OCI-LY7 (cell line): ENCODE data around the gene HMX3. TPM values are rescaled to one million over a fixed set of nuclear protein-coding genes. Genes with fewer than 3 reads are reported as not detected.

ENCODE experiments used
- BruUV-seq: library from RNA; stranded (reverse); fragments of 400-500 nt; replicated peaks from 2 replicates; lab custom pipeline; 2021; lab: Mats Ljungman, UMichigan
- CTCF ChIA-PET: fragments of 300-600 bp; sonication (Branson Sonifier 250); formaldehyde crosslinking; loops from one replicate; lab custom pipeline; 2022; ENCODE audit warnings: antibody characterized with exemption; ENCODE audit not compliant: unreplicated experiment; lab: Charles Lee
- POLR2A ChIA-PET: fragments of 300-600 bp; sonication (Branson Sonifier 250); formaldehyde crosslinking; loops from one replicate; lab custom pipeline; 2022; ENCODE audit warnings: antibody characterized with exemption; lab: Charles Lee
- DNase-seq: peaks from one replicate; pipeline ENCODE4 v3.0.0-alpha.2; 2015; ENCODE audit warnings: low spot score
- H2AFZ ChIP-seq: fragments of 200-600 bp; sonication (generic), shearing (Covaris generic); 2 replicates; pipeline ENCODE4 v1.6.1; 2014; ENCODE audit warnings: mild to moderate bottlenecking, antibody characterized with exemption, low read length, moderate library complexity
- H3K27ac ChIP-seq: fragments of 200-600 bp; sonication (generic); 2 replicates; pipeline ENCODE4 v1.5.1; 2014; ENCODE audit warnings: mixed run types, low read depth, mild to moderate bottlenecking, moderate library complexity, low read length, inconsistent platforms; ENCODE audit not compliant: poor library complexity, severe bottlenecking
- H3K36me3 ChIP-seq: fragments of 200-600 bp; sonication (generic); 2 replicates; pipeline ENCODE4 v1.6.1; 2014; ENCODE audit warnings: mild to moderate bottlenecking, antibody characterized with exemption, low read length, moderate library complexity, mixed read lengths; ENCODE audit not compliant: insufficient read depth
- H3K4me1 ChIP-seq: fragments of 200-600 bp; sonication (generic); 2 replicates; pipeline ENCODE4 v1.5.1; 2014; ENCODE audit warnings: mild to moderate bottlenecking, low read length; ENCODE audit not compliant: insufficient read depth, poor library complexity, severe bottlenecking
- H3K4me2 ChIP-seq: fragments of 200-600 bp; sonication (generic); 2 replicates; pipeline ENCODE4 v1.6.1; 2014; ENCODE audit warnings: mild to moderate bottlenecking, low read length
- H3K4me3 ChIP-seq: fragments of 200-600 bp; sonication (generic); 2 replicates; pipeline ENCODE4 v1.5.1; 2014; ENCODE audit warnings: mild to moderate bottlenecking, low read depth, low read length; ENCODE audit not compliant: poor library complexity, severe bottlenecking
- H3K79me2 ChIP-seq: fragments of 200-600 bp; sonication (generic); 2 replicates; pipeline ENCODE4 v1.6.1; 2016; ENCODE audit warnings: low read depth, mild to moderate bottlenecking, low read length, moderate library complexity, mixed read lengths; ENCODE audit not compliant: insufficient read depth
- H3K9me2 ChIP-seq: fragments of 200-600 bp; sonication (generic); 2 replicates; pipeline ENCODE4 v1.6.1; 2016; ENCODE audit warnings: mild to moderate bottlenecking, low read length, mixed read lengths; ENCODE audit not compliant: insufficient read depth
- H3K9me3 ChIP-seq: fragments of 200-600 bp; sonication (generic); 2 replicates; pipeline ENCODE4 v1.6.1; 2014; ENCODE audit warnings: mild to moderate bottlenecking, mixed run types, low read length, mixed read lengths
- H4K20me1 ChIP-seq: fragments of 200-600 bp; sonication (generic); 2 replicates; pipeline ENCODE4 v1.6.1; 2014; ENCODE audit warnings: mild to moderate bottlenecking, antibody characterized with exemption, low read length, moderate library complexity, mixed read lengths; ENCODE audit not compliant: insufficient read depth
- CTCF ChIP-seq: fragments of 200-600 bp; sonication (generic); conservative IDR thresholded peaks from 2 replicates; pipeline ENCODE4 v1.5.1; 2014; ENCODE audit warnings: mild to moderate bottlenecking, antibody characterized with exemption, low read length, moderate library complexity, mixed read lengths
- EZH2phosphoT487 ChIP-seq: fragments of 200-600 bp; sonication (generic); IDR thresholded peaks from 2 replicates; pipeline ENCODE4 v1.6.1; 2018; ENCODE audit warnings: low read depth, borderline replicate concordance, mild to moderate bottlenecking, mixed run types, antibody characterized with exemption, low read length, moderate library complexity, mixed read lengths
- intact Hi-C: fragments of 100-400 bp; cut with micrococcal nuclease; formaldehyde crosslinking; loops from one replicate; pipeline ENCODE4 v1.10.0; 2022; ENCODE audit not compliant: unreplicated experiment
- total RNA-seq, 2 experiments: library from RNA; depleted of rRNA in 1 of 2; stranded (reverse); fragments of >200 nt in 1 of 2; shearing (Covaris generic) in 1 of 2; gene quantifications; 2 replicates each; pipeline ENCODE4 v1.2.3, GENCODE V29; 2014 to 2022

HMX3 gene
- total RNA-seq, 2 experiments from 2014 or later: 0.44 TPM; not detected in 1

DNA sequence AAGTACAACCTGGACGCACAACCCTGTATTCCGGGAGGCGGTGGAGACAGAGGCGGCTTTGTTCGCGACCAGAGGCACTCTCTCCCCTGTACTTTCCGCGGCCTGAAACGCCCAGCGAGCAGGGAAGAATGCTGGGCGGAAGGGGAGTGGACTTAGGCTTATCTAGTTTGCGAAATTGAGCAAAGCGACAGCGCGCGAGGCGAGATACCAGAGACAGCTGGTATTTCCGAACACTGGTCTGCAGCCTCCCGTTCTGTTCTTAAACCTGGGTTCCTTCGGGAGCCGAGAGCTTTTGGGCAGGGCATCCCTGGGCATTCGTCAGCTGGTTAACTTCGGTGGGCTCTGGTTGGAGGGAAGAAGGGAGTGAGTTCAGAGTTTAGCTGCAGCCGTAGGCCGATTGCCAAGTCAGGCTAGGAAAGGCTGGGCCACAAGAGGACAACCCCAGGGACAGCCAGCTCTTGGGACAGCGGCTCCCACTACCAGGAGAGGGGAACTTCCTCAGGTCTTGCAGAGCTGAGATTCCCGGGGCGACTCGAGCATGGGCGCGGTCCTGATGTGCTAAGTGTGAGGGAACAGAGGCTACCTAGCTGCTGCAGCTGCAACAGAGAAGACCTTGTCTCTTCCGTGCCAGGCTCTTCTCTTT lies 3.9 kb downstream of the HMX3 start:
- no TSS peak for BruUV-seq
- no peak overlapping the region for H3K4me2 ChIP-seq
- H3K36me3 ChIP-seq: no peaks in the 10 kb centered on the region
- TF ChIP-seq EZH2phosphoT487 (no peak), CTCF (no peak)
- no peaks in the 10 kb centered on the region for H3K9me2 ChIP-seq
- DNase-seq: no peak
- H4K20me1 ChIP-seq: no peaks in the 10 kb centered on the region
- intact Hi-C loops: loop anchor here (10.0 kb wide), 1 partner anchor 835 kb away; no protein-coding TSS in a partner anchor
- POLR2A ChIA-PET: no interaction called here
- H3K4me1 ChIP-seq: no peaks in the 10 kb centered on the region
- no peaks in the 10 kb centered on the region for H3K79me2 ChIP-seq
- no peaks in the 10 kb centered on the region for H3K9me3 ChIP-seq
- H3K27ac ChIP-seq: no peak overlapping the region
- no peak overlapping the region for H2AFZ ChIP-seq
- no peak overlapping the region for H3K4me3 ChIP-seq
- CTCF ChIA-PET: no interaction called here

DNA sequence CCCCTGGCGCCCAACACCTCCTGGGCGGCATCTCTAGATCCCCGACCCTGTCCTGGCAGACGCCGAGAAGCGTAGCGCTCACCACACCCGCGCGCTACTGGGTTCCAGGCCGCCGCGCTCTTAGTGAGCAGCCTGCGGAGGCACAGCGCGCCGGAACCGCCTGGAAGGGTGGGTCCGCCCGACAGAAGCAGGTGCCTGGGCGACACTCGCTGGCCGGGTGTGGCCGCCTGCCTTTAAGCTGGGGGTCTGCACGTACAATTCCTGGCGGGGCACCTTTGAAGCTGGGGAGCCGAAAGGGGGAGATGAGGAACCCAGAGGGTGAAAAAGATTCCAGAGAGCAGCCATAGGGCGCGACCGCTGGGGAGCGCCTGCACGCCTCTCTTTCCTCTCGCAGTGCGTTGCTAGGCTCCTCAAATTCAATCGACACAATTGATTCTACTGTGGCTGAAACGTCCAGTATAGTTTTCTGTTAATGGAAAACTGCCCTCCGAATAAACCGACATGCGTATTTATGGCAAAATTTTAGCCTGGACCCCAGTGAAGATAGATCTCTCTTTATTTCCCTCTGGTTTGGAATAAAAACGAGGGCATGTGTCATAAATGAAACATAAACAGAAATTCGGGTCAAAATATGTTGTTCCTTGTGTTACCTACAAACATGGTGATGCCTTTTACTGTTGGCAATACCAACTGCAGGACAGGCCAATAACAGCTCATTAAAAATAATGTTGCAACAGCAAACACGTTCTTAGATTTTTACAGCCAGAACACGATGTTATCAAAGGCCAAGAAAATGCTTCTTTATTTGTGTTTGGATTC lies 4.6 kb downstream of the HMX3 start:
- no peak overlapping the region for H3K4me2 ChIP-seq
- peak; percentile 27; the same call in 1 of the 2 replicates for TF ChIP-seq CTCF
- TF ChIP-seq EZH2phosphoT487: 0 out of 2 replicates have a peak, but pooled peaks have one; percentile 87
- CTCF ChIA-PET: no interaction called here

GRCh38 chr10:123140983-123141390 lies 5.2 kb downstream of the HMX3 start:
- intact Hi-C loops: no loop called here
- Histone ChIP-seq H4K20me1 (no peaks in the 10 kb centered on the region), H3K79me2 (no peaks in the 10 kb centered on the region), H3K27ac (no peak overlapping the region), H2AFZ (no peak overlapping the region), H3K4me1 (no peaks in the 10 kb centered on the region), H3K36me3 (no peaks in the 10 kb centered on the region), H3K9me3 (no peaks in the 10 kb centered on the region), H3K4me2 (no peak overlapping the region), H3K4me3 (no peak overlapping the region), H3K9me2 (no peaks in the 10 kb centered on the region)
- no TSS peak for BruUV-seq
- DNase-seq: no peak
- no peak for TF ChIP-seq EZH2phosphoT487
- no peak for TF ChIP-seq CTCF
- CTCF ChIA-PET: no interaction called here
- POLR2A ChIA-PET: no interaction called here

More for the DNA sequence above, 4.6 kb downstream of the HMX3 start:
- Histone ChIP-seq H3K36me3 (no peaks in the 10 kb centered on the region), H3K27ac (no peak overlapping the region), H3K79me2 (no peaks in the 10 kb centered on the region), H3K4me3 (no peak overlapping the region), H3K9me2 (no peaks in the 10 kb centered on the region), H3K9me3 (no peaks in the 10 kb centered on the region), H4K20me1 (no peaks in the 10 kb centered on the region), H3K4me1 (no peaks in the 10 kb centered on the region), H2AFZ (no peak overlapping the region)
- POLR2A ChIA-PET: no interaction called here
- DNase-seq: no peak
- intact Hi-C loops: no loop called here
- no TSS peak for BruUV-seq
